K562 (cell line): Measurements from ENCODE around the gene CUX1. TPM values are rescaled to one million over a fixed set of nuclear protein-coding genes. Genes with fewer than 3 reads are reported as not detected.

Experiments used
- HMG20A ChIP-seq: fragments of 450-650 bp; formaldehyde crosslinking; conservative IDR thresholded peaks from 2 replicates; pipeline ENCODE4 v1.4.0; 2020; ENCODE audit warnings: mild to moderate bottlenecking, mixed read lengths
- HNRNPL ChIP-seq: fragments of 200-400 bp; formaldehyde crosslinking; IDR thresholded peaks from 2 replicates; pipeline ENCODE4 v1.6.1; 2017; ENCODE audit warnings: low read depth, mild to moderate bottlenecking, low read length
- NR3C1 ChIP-seq: sonication (generic); formaldehyde crosslinking; IDR thresholded peaks from 2 replicates; pipeline ENCODE4 v1.8.1; 2022; ENCODE audit warnings: missing genetic modification reagents
- SFPQ ChIP-seq: fragments of 200-400 bp; formaldehyde crosslinking; IDR thresholded peaks from 2 replicates; pipeline ENCODE4 v1.6.1; 2017; ENCODE audit warnings: mild to moderate bottlenecking, low read depth, low read length, moderate library complexity
- SNIP1 ChIP-seq: fragments of 450-650 bp; IDR thresholded peaks from 2 replicates; pipeline ENCODE4 v1.7.1; 2017; ENCODE audit warnings: low read depth, mild to moderate bottlenecking
- SP1 ChIP-seq: sonication (generic); formaldehyde crosslinking; IDR thresholded peaks from 2 replicates; pipeline ENCODE4 v1.8.1; 2022; ENCODE audit warnings: mild to moderate bottlenecking, missing genetic modification reagents
- TAF1 ChIP-seq: IDR thresholded peaks from 2 replicates; pipeline ENCODE4 v1.6.1; 2011; ENCODE audit warnings: mild to moderate bottlenecking, low read length, moderate library complexity; ENCODE audit not compliant: insufficient read depth, control insufficient read depth, severe bottlenecking; ENCODE audit errors: extremely low read depth
- TGIF2 ChIP-seq: sonication (generic); formaldehyde crosslinking; IDR thresholded peaks from 2 replicates; pipeline ENCODE4 v1.8.1; 2022; ENCODE audit warnings: mild to moderate bottlenecking, missing genetic modification reagents, moderate library complexity
- THRAP3 ChIP-seq: fragments of 450-650 bp; IDR thresholded peaks from 2 replicates; pipeline ENCODE4 v1.6.1; 2016; ENCODE audit warnings: mild to moderate bottlenecking, inconsistent platforms, borderline replicate concordance
- TRIM24 ChIP-seq, 2 experiments: fragments of 450-650 bp; IDR thresholded peaks; 2 replicates each; pipeline ENCODE4 v1.6.1; 2016
- UBTF ChIP-seq, 2 experiments: IDR thresholded peaks; 2 replicates each; pipeline ENCODE4 v1.6.1; 2012; ENCODE audit warnings: improper control_type of control experiment in 2 of 2, low read depth in 2 of 2, low read length in 2 of 2, borderline replicate concordance in 1 of 2
- ZBTB7A ChIP-seq: IDR thresholded peaks from 2 replicates; pipeline ENCODE4 v1.6.1; 2011; ENCODE audit warnings: low read depth, mild to moderate bottlenecking, low read length, moderate library complexity, borderline replicate concordance; ENCODE audit not compliant: control insufficient read depth
- ZNF124 ChIP-seq: sonication (generic); formaldehyde crosslinking; IDR thresholded peaks from 2 replicates; pipeline ENCODE4 v1.8.1; 2022; ENCODE audit warnings: missing genetic modification reagents
- ZNF280A ChIP-seq: fragments of 450-650 bp; IDR thresholded peaks from 2 replicates; pipeline ENCODE4 v1.6.1; 2018; ENCODE audit warnings: mild to moderate bottlenecking, low read depth; ENCODE audit not compliant: partially characterized antibody
- ZNF408 ChIP-seq: fragments of 250-450 bp; sonication (Bioruptor Pico); IDR thresholded peaks from 2 replicates; pipeline ENCODE4 v1.4.0; 2020; ENCODE audit warnings: low read depth, mild to moderate bottlenecking, moderate library complexity
- ZNF507 ChIP-seq: conservative IDR thresholded peaks from 2 replicates; pipeline ENCODE4 v1.6.1; 2017; ENCODE audit warnings: missing genetic modification characterization, missing compliant biosample characterization
- ZNF655 ChIP-seq: fragments of 250-450 bp; sonication (Bioruptor Pico); IDR thresholded peaks from 2 replicates; pipeline ENCODE4 v1.5.0; 2021
- ZNF778 ChIP-seq: fragments of 450-650 bp; formaldehyde crosslinking; IDR thresholded peaks from 2 replicates; pipeline ENCODE4 v1.4.0; 2020; ENCODE audit warnings: mild to moderate bottlenecking, moderate library complexity
- polyA plus RNA-seq, 8 experiments: library from polyadenylated mRNA; depleted of rRNA in 4 of 8; stranded (reverse) in 5 of 8; unstranded in 3 of 8; fragments of >200 nt; fragmentation: Nextera tagmentation in 2 of 8; fragmentation: Illumina TruSeq in 1 of 8; extraction: Ambion mirVana in 2 of 8; extraction: Trizol in 1 of 8; gene quantifications; 2 replicates each; pipeline versions ENCODE4 v1.2.1 to v1.2.3, GENCODE V29; 2011 to 2014; ENCODE audit warnings: inconsistent platforms in 1 of 8, missing spikeins in 1 of 8
- total RNA-seq, 7 experiments: library from RNA; depleted of rRNA in 6 of 7; stranded (reverse); fragments of >200 nt in 6 of 7; fragmentation: Illumina TruSeq in 2 of 7; extraction: Trizol in 2 of 7; gene quantifications; 2 replicates each; pipeline versions ENCODE4 v1.2.1 to v1.2.3, GENCODE V29; 2011 to 2021; ENCODE audit warnings: low replicate concordance in 1 of 7

The CUX1 gene
- total and polyA plus RNA-seq, 9 of the 15 experiments (the other 6 are each of a cell fraction or from before 2014, with no cell fraction given) = 3.6 to 55.3 (median 25.2) TPM

GRCh38 chr7:101902680-101903514, 85.5 kb downstream of the CUX1 start (continued):
- TF ChIP-seq ZNF655 (CRISPR knock-in tag) = no peak
- TF ChIP-seq NR3C1 (CRISPR knock-in tag) = no peak
- TF ChIP-seq ZBTB7A = peak; percentile 97
- no peak for TF ChIP-seq TGIF2 (CRISPR knock-in tag)
- TF ChIP-seq HNRNPL = no peak
- TF ChIP-seq ZNF280A = no peak
- no peak for TF ChIP-seq SFPQ
- TF ChIP-seq THRAP3 = no peak
- peak; percentile 66 for TF ChIP-seq SP1 (CRISPR knock-in tag)
- no peak for TF ChIP-seq SNIP1
- TF ChIP-seq ZNF778 (CRISPR knock-in tag) = no peak
- TF ChIP-seq TRIM24 (IDR thresholded peaks at IDR 0.05) = peak; percentile 66 to 73; a peak in 3 of 4 replicates
- TF ChIP-seq ZNF408 (CRISPR knock-in tag) = no peak
- TF ChIP-seq HMG20A (CRISPR knock-in tag) = no peak
- TF ChIP-seq ZNF124 (CRISPR knock-in tag) = no peak
- peak in 1 of 2 experiments; percentile 2; a peak in 1 of 4 replicates for TF ChIP-seq UBTF (IDR thresholded peaks at IDR 0.05; ENCODE audit: borderline replicate concordance in 1 of 2, low read depth in 2 of 2, low read length in 2 of 2)
- peak; percentile 21 for TF ChIP-seq TAF1
- TF ChIP-seq ZNF507 = no peak
